Body of pancreas (tissue), 4 donors: ENCODE results near the gene BLOC1S1.

Experiments used
- POLR2A ChIP-seq, 3 donors: fragments of 450-650 bp; IDR thresholded peaks; one replicate each; pipeline ENCODE4 v1.6.1; 2016; ENCODE audit warnings: antibody characterized with exemption in 3 of 3, mild to moderate bottlenecking in 2 of 3
- TF ChIP-seq, protein P1 (sequence below), 7 experiments: fragments of 450-650 bp in 4 of 7; fragments of 200-600 bp in 3 of 7; sonication (generic) in 3 of 7; IDR thresholded peaks; one replicate each; pipeline ENCODE4 v1.5.1; 2016 to 2019; ENCODE audit warnings: antibody characterized with exemption in 7 of 7

GRCh38 chr12:55686366-55687010 lies 29.4 kb upstream of the BLOC1S1 start:
- TF ChIP-seq, protein P1, sequence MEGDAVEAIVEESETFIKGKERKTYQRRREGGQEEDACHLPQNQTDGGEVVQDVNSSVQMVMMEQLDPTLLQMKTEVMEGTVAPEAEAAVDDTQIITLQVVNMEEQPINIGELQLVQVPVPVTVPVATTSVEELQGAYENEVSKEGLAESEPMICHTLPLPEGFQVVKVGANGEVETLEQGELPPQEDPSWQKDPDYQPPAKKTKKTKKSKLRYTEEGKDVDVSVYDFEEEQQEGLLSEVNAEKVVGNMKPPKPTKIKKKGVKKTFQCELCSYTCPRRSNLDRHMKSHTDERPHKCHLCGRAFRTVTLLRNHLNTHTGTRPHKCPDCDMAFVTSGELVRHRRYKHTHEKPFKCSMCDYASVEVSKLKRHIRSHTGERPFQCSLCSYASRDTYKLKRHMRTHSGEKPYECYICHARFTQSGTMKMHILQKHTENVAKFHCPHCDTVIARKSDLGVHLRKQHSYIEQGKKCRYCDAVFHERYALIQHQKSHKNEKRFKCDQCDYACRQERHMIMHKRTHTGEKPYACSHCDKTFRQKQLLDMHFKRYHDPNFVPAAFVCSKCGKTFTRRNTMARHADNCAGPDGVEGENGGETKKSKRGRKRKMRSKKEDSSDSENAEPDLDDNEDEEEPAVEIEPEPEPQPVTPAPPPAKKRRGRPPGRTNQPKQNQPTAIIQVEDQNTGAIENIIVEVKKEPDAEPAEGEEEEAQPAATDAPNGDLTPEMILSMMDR (IDR thresholded peaks at IDR 0.05), result no peak
- no peak for TF ChIP-seq POLR2A (IDR thresholded peaks at IDR 0.05)
